Neural progenitor cell (in vitro differentiated cells): ENCODE measurements around the gene OARD1.

Experiments
- EZH2 ChIP-seq: fragments of 200-600 bp; sonication (generic); IDR thresholded peaks from 2 replicates; pipeline ENCODE4 v1.6.1; 2017; ENCODE audit warnings: antibody characterized with exemption, mild to moderate bottlenecking, moderate library complexity
- TF ChIP-seq, protein P1 (sequence below): fragments of 200-600 bp; sonication (generic); IDR thresholded peaks from 2 replicates; pipeline ENCODE4 v1.5.1; 2017; ENCODE audit warnings: antibody characterized with exemption, mild to moderate bottlenecking

DNA sequence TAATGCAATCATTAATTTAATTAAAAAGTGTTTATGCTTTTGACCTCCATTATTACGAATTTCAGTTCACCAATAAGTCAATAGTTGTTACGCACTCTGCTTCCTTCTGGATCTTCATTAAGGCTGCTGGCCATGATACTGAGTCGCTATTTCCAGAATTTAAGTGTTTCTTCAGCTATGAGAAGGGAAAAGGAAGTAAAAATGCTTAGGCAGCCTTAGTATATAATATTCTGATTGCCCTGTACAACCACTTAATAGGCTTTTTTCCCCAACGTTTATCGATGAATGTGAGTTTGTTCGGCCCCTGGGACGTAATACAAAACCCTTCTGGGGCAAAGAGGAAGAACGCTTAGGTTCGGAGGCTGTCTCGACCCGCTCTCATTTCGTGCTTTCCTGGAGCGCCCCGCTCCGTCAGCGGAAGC lies 644 bp downstream of the OARD1 start:
- TF ChIP-seq EZH2: no peak
- TF ChIP-seq, protein P1, sequence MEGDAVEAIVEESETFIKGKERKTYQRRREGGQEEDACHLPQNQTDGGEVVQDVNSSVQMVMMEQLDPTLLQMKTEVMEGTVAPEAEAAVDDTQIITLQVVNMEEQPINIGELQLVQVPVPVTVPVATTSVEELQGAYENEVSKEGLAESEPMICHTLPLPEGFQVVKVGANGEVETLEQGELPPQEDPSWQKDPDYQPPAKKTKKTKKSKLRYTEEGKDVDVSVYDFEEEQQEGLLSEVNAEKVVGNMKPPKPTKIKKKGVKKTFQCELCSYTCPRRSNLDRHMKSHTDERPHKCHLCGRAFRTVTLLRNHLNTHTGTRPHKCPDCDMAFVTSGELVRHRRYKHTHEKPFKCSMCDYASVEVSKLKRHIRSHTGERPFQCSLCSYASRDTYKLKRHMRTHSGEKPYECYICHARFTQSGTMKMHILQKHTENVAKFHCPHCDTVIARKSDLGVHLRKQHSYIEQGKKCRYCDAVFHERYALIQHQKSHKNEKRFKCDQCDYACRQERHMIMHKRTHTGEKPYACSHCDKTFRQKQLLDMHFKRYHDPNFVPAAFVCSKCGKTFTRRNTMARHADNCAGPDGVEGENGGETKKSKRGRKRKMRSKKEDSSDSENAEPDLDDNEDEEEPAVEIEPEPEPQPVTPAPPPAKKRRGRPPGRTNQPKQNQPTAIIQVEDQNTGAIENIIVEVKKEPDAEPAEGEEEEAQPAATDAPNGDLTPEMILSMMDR: peak; percentile 7
